ENCODE measurements around the gene SHLD3.

The SHLD3 gene

GRCh38 chr5:65623482-65623881, 1.3 kb upstream of the SHLD3 start:
- H3K4me3 ChIP-seq (ENCODE audit: low read depth, low read length), result peak overlapping the region; percentile 96
- TF ChIP-seq, protein P1, sequence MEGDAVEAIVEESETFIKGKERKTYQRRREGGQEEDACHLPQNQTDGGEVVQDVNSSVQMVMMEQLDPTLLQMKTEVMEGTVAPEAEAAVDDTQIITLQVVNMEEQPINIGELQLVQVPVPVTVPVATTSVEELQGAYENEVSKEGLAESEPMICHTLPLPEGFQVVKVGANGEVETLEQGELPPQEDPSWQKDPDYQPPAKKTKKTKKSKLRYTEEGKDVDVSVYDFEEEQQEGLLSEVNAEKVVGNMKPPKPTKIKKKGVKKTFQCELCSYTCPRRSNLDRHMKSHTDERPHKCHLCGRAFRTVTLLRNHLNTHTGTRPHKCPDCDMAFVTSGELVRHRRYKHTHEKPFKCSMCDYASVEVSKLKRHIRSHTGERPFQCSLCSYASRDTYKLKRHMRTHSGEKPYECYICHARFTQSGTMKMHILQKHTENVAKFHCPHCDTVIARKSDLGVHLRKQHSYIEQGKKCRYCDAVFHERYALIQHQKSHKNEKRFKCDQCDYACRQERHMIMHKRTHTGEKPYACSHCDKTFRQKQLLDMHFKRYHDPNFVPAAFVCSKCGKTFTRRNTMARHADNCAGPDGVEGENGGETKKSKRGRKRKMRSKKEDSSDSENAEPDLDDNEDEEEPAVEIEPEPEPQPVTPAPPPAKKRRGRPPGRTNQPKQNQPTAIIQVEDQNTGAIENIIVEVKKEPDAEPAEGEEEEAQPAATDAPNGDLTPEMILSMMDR (IDR thresholded peaks at IDR 0.05; ENCODE audit: low read depth, low read length), result no peak

DNA sequence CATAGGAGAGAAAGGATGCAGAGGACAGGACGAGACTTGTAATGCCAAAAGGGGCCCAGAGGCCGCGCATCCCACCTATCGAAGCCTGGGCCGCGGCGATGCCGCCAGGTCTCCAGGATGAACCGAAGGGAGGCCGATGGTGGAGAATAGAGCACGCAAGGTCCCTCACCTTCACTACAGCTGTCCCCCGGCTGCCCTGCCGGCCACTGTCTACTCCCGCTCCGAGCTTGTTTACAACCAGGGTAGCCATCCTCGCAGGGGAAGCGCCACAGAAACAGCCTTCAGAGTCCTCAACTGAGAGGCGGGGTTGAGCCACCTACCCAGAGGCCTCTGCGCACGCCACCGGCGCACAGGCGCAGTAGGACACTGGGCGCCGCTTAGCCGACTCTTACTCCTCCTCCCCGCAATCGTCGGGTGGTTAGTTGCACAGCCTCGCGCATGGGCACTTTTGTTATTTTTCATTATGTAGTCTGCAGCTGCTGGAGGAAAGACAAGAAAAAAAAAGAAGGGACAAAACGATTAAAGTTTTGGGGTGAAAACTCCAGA, 729 bp upstream of the SHLD3 start, which contains the start of gene TRIM23:
TSS of gene TRIM23 (minus strand) at position 309 of the 546 bp plus-strand sequence. CDS start at position 250, 59 bp downstream.
- H3K4me3 ChIP-seq (ENCODE audit: low read depth, low read length), result peak within 1 kb of the TSS; percentile 96
- TF ChIP-seq, protein P1 (IDR thresholded peaks at IDR 0.05; ENCODE audit: low read depth, low read length), result no peak

DNA sequence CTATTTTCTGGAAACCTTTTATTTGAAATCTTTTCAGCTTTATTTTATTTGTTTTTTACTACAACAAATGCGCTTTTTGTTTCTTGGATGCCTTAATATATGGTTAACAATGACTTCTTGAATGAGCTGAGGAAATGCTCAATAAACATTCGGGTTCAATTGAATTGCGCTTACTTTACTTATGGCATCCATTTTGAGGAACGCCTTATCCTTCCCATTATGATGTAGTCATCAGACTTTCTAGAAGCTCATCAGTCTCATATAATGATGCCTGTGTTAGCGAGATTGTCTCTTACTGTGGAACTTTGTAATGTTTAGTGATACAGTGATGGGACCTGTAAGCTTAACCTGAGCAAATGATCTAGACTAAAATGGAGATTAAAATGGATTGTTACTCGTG, 916 bp downstream of the SHLD3 start:
- TF ChIP-seq, protein P1 (IDR thresholded peaks at IDR 0.05; ENCODE audit: low read depth, low read length), result no peak
- peak overlapping the region; percentile 96 for H3K4me3 ChIP-seq (ENCODE audit: low read depth, low read length)

DNA sequence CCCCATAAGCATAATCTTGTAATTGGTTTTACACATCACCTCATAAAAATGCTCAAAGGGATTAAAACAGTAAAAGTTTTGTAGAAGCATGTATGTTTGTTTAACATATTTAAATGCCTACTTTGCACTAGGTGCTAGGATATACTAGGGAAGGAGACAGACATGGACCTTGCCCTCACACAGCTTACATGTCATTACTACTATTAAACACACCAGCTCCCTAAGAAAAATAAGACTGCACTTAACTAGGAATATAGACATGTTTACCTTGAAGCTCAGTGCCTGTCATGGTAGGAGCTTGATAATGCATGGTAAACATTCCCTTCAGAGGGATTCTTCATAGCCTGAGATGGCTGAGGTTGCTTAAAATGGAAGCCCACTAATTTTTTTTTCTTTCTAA, 6.2 kb downstream of the SHLD3 start:
- TF ChIP-seq, protein P1 (IDR thresholded peaks at IDR 0.05; ENCODE audit: low read depth, low read length), result no peak
- no peak overlapping the region for H3K4me3 ChIP-seq (ENCODE audit: low read depth, low read length)

DNA sequence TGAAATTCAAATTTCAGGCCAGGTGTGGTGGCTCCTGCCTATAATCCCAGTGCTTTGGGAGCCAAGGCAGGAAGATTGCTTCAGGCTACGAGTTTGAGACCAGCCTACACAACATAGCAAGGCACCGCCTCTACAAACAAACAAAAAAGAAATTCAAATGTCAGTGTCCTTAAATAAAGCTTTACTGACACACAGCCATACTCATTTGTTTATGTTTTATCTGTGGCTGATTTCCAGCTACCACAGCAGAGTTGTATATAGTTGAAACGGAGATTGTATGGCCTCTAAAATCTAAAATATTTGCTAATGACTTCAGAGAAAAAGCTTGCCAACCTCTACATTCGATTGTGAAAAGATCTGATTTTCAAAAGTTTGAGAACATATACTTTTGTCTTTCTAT, 15.4 kb downstream of the SHLD3 start:
- TF ChIP-seq, protein P1 (IDR thresholded peaks at IDR 0.05; ENCODE audit: low read depth, low read length), result no peak
- no peak overlapping the region for H3K4me3 ChIP-seq (ENCODE audit: low read depth, low read length)

DNA sequence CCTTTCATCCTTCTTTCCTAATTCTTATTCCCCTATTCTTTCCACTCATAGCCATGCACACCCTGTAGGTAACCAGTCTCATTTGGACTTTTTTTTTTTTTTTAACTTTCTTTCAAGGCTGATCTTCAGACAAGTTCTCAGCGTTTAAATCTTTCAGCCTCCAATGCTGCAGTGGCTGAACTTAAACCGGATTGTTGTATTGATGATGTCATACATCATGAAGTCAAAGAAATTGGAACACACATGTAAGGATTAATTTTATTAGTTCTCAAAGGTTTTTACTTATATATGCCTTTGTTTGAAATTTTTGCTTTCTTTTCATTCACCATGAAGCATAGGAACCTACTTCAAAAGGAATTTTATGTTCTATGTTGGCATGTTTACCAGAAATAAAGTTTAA, 22.1 kb downstream of the SHLD3 start:
- TF ChIP-seq, protein P1 (IDR thresholded peaks at IDR 0.05; ENCODE audit: low read depth, low read length), result no peak

DNA sequence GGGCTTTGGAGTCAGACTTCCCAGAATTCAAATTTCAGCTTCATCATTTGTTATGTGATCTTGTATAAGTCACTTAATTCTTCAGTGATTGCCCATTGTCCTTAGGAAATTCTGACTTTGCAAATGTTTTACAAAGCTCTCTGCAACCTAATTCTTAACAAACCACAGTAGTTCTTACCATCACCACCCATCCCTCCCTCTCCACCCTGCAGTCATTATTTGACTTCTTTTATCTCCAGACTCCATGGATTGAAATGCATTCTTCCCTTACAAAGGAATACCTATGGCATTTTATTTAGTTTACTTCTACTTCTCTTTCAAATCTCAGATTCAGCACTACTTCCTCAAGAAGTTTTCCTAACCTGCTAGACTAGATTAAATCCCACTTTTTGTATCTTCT, 23.1 kb downstream of the SHLD3 start:
- TF ChIP-seq, protein P1 (IDR thresholded peaks at IDR 0.05; ENCODE audit: low read depth, low read length), result no peak
- H3K4me3 ChIP-seq (ENCODE audit: low read depth, low read length), result no peak overlapping the region

More for the DNA sequence above, 22.1 kb downstream of the SHLD3 start:
- no peak overlapping the region for H3K4me3 ChIP-seq (ENCODE audit: low read depth, low read length)

Measured in WI38 (cell line).